H1 (cell line): Measurements from ENCODE around the gene MGME1. TPM values are rescaled to one million over a fixed set of nuclear protein-coding genes. Genes with fewer than 3 reads are reported as not detected.
A peak's percentile ranks its signal among the peaks of the same experiment; 100 is the strongest.

ENCODE experiments used
- CTCF ChIA-PET: fragments of 300-600 bp; sonication (Branson Sonifier 250); formaldehyde crosslinking; loops from one replicate; lab custom pipeline; 2021; ENCODE audit not compliant: partially characterized antibody; lab: Charles Lee
- POLR2A ChIA-PET: fragments of 300-600 bp; sonication (Branson Sonifier 250); formaldehyde crosslinking; loops from one replicate; lab custom pipeline; 2021; ENCODE audit warnings: inconsistent platforms; ENCODE audit not compliant: partially characterized antibody; lab: Charles Lee
- DNase-seq, 2 experiments: peaks; one replicate each; pipeline versions ENCODE4 v3.0.0 to v3.0.0-alpha.2; 2010 to 2022; ENCODE audit warnings: low spot score in 2 of 2, low read depth in 1 of 2, mixed read lengths in 1 of 2
- FAIRE-seq: peaks from 2 replicates; lab custom pipeline; 2011; peaks lifted over from hg19 to GRCh38; lab: Jason Lieb, UNC
- H2AFZ ChIP-seq: 2 replicates; pipeline ENCODE4 v1.8.1; 2012; ENCODE audit warnings: low read length, inconsistent platforms
- H2AK5ac ChIP-seq: 2 replicates; pipeline ENCODE4 v1.6.1; 2013; ENCODE audit warnings: low read depth, low read length
- H2BK120ac ChIP-seq: replicated peaks from 2 replicates; pipeline ENCODE3; 2013; ENCODE audit warnings: low read depth, low read length, inconsistent platforms
- H2BK12ac ChIP-seq: 2 replicates; pipeline ENCODE4 v1.6.1; 2013; ENCODE audit warnings: low read depth, low read length
- H2BK15ac ChIP-seq: 2 replicates; pipeline ENCODE4 v1.6.1; 2013; ENCODE audit warnings: low read length
- H2BK20ac ChIP-seq: 2 replicates; pipeline ENCODE4 v1.6.1; 2013; ENCODE audit warnings: low read length
- H2BK5ac ChIP-seq: 2 replicates; pipeline ENCODE4 v1.6.1; 2013; ENCODE audit warnings: low read depth, low read length
- H3K14ac ChIP-seq: 2 replicates; pipeline ENCODE4 v1.6.1; 2013; ENCODE audit warnings: inconsistent platforms; ENCODE audit not compliant: insufficient read length
- H3K18ac ChIP-seq: 2 replicates; pipeline ENCODE4 v1.6.1; 2013; ENCODE audit warnings: low read length; ENCODE audit errors: extremely low read depth
- H3K23ac ChIP-seq: 2 replicates; pipeline ENCODE4 v1.6.1; 2013; ENCODE audit warnings: inconsistent platforms; ENCODE audit not compliant: insufficient read length
- H3K23me2 ChIP-seq: 2 replicates; pipeline ENCODE4 v1.6.1; 2013; ENCODE audit warnings: low read depth, low read length
- H3K27ac ChIP-seq: 2 replicates; pipeline ENCODE4 v1.6.1; 2011; ENCODE audit warnings: low read depth, low read length, inconsistent platforms
- H3K27me3 ChIP-seq, 4 experiments: replicated peaks in 1 of 4; 1 replicate in 1 of 4; 2 replicates in 3 of 4; pipeline versions ENCODE4 v1.6.1 to v1.8.1; 2011 to 2013; ENCODE audit warnings: low read length in 3 of 4, mild to moderate bottlenecking in 3 of 4, inconsistent platforms in 2 of 4, mixed read lengths in 2 of 4, moderate library complexity in 1 of 4; ENCODE audit not compliant: control insufficient read depth in 3 of 4, insufficient read depth in 3 of 4; ENCODE audit errors: extremely low read depth in 1 of 4
- H3K36me3 ChIP-seq, 4 experiments: 2 replicates each; pipeline versions ENCODE4 v1.6.1 to v1.8.1; 2011 to 2013; ENCODE audit warnings: mild to moderate bottlenecking in 4 of 4, low read length in 3 of 4, moderate library complexity in 2 of 4, control low read depth in 1 of 4, inconsistent platforms in 1 of 4; ENCODE audit not compliant: insufficient read depth in 4 of 4, control insufficient read depth in 2 of 4
- H3K4ac ChIP-seq: replicated peaks from 2 replicates; pipeline ENCODE3; 2013; ENCODE audit warnings: low read length, low read depth, mixed read lengths, inconsistent platforms; ENCODE audit not compliant: insufficient read length
- H3K4me1 ChIP-seq, 4 experiments: replicated peaks in 1 of 4; 1 replicate in 1 of 4; 2 replicates in 3 of 4; pipeline versions ENCODE4 v1.6.1 to v1.8.1; 2011 to 2013; ENCODE audit warnings: low read length in 3 of 4, inconsistent platforms in 2 of 4, mixed read lengths in 1 of 4; ENCODE audit not compliant: insufficient read depth in 4 of 4, control insufficient read depth in 3 of 4
- H3K4me2 ChIP-seq, 2 experiments: 2 replicates each; pipeline versions ENCODE4 v1.6.1 to v1.8.1; 2011 to 2013; ENCODE audit warnings: low read depth in 2 of 2, low read length in 2 of 2, control low read depth in 1 of 2, inconsistent platforms in 1 of 2, mild to moderate bottlenecking in 1 of 2; ENCODE audit not compliant: insufficient read depth in 1 of 2
- H3K4me3 ChIP-seq, 4 experiments: fragments of 200-600, 300-600 bp in 1 of 4; sonication (generic), shearing (Covaris generic), sonication (Bioruptor Twin) in 1 of 4; 2 replicates each; pipeline versions ENCODE4 v1.5.1 to v1.8.1; 2011 to 2016; ENCODE audit warnings: low read length in 4 of 4, low read depth in 3 of 4, control low read depth in 2 of 4, inconsistent platforms in 2 of 4, mild to moderate bottlenecking in 2 of 4, mixed read lengths in 1 of 4, moderate library complexity in 1 of 4; ENCODE audit not compliant: insufficient read depth in 2 of 4; ENCODE audit errors: extremely low read depth in 1 of 4
- H3K56ac ChIP-seq: replicated peaks from 2 replicates; pipeline ENCODE3; 2013; ENCODE audit warnings: low read depth, mild to moderate bottlenecking, mixed read lengths, low read length, inconsistent platforms; ENCODE audit not compliant: insufficient read length
- H3K79me1 ChIP-seq: 2 replicates; pipeline ENCODE4 v1.6.1; 2013; ENCODE audit warnings: low read depth, low read length, control low read depth
- H3K79me2 ChIP-seq, 2 experiments: 2 replicates each; pipeline versions ENCODE4 v1.6.1 to v1.8.1; 2012 to 2013; ENCODE audit warnings: low read length in 2 of 2, mild to moderate bottlenecking in 2 of 2, inconsistent platforms in 1 of 2; ENCODE audit not compliant: insufficient read depth in 2 of 2, control insufficient read depth in 1 of 2
- H3K9ac ChIP-seq, 4 experiments: replicated peaks in 1 of 4; 1 replicate in 1 of 4; 2 replicates in 3 of 4; pipeline versions ENCODE4 v1.6.1 to v1.8.1; 2011 to 2013; ENCODE audit warnings: low read depth in 3 of 4, low read length in 3 of 4, control low read depth in 2 of 4, mild to moderate bottlenecking in 2 of 4, moderate library complexity in 2 of 4, inconsistent platforms in 1 of 4; ENCODE audit errors: extremely low read depth in 1 of 4
- H3K9me3 ChIP-seq, 2 experiments: 2 replicates each; pipeline versions ENCODE4 v1.6.1 to v1.8.1; 2012 to 2013; ENCODE audit warnings: mild to moderate bottlenecking in 2 of 2, moderate library complexity in 2 of 2, control low read depth in 1 of 2, inconsistent platforms in 1 of 2, low read depth in 1 of 2, low read length in 1 of 2, mixed read lengths in 1 of 2; ENCODE audit not compliant: insufficient read depth in 2 of 2
- H4K20me1 ChIP-seq, 2 experiments: replicated peaks in 1 of 2; 2 replicates each; pipeline versions ENCODE3 to v1.8.1; 2011 to 2013; ENCODE audit warnings: inconsistent platforms in 2 of 2, low read length in 2 of 2, mild to moderate bottlenecking in 1 of 2; ENCODE audit not compliant: insufficient read depth in 2 of 2, control insufficient read depth in 1 of 2
- H4K5ac ChIP-seq: 2 replicates; pipeline ENCODE4 v1.6.1; 2013; ENCODE audit warnings: low read length, low read depth, mixed read lengths, inconsistent platforms; ENCODE audit not compliant: insufficient read length
- H4K8ac ChIP-seq: 2 replicates; pipeline ENCODE4 v1.8.0; 2013; ENCODE audit warnings: mild to moderate bottlenecking, moderate library complexity, low read length, inconsistent platforms; ENCODE audit not compliant: insufficient read depth; ENCODE audit errors: extremely low read depth
- H4K91ac ChIP-seq: replicated peaks from 2 replicates; pipeline ENCODE3; 2013; ENCODE audit warnings: low read length, mixed read lengths, inconsistent platforms; ENCODE audit not compliant: insufficient read length
- CHD1 ChIP-seq: IDR thresholded peaks from 2 replicates; pipeline ENCODE4 v1.6.1; 2012; ENCODE audit warnings: low read depth, low read length, improper control_type of control experiment
- KDM5A ChIP-seq: fragments of 200-600 bp; IDR thresholded peaks from 2 replicates; pipeline ENCODE4 v1.7.1; 2012; ENCODE audit warnings: mild to moderate bottlenecking, low read length, inconsistent platforms, mixed read lengths
- MAFK ChIP-seq: IDR thresholded peaks from 2 replicates; pipeline ENCODE4 v1.6.1; 2012; ENCODE audit warnings: low read depth, mild to moderate bottlenecking, improper control_type of control experiment, low read length
- PHF8 ChIP-seq: fragments of 200-600 bp; sonication (generic); conservative IDR thresholded peaks from 2 replicates; pipeline ENCODE4 v1.7.1; 2012; ENCODE audit warnings: low read depth, mild to moderate bottlenecking, inconsistent platforms, low read length, moderate library complexity
- RBBP5 ChIP-seq: IDR thresholded peaks from 2 replicates; pipeline ENCODE4 v1.7.1; 2012; ENCODE audit warnings: low read depth, mild to moderate bottlenecking, inconsistent platforms, low read length, moderate library complexity, borderline replicate concordance
- SIN3A ChIP-seq, 2 experiments: IDR thresholded peaks in 1 of 2; conservative IDR thresholded peaks in 1 of 2; 2 replicates each; pipeline ENCODE4 v1.6.1; 2011 to 2012; ENCODE audit warnings: low read length in 2 of 2, improper control_type of control experiment in 1 of 2, low read depth in 1 of 2, mild to moderate bottlenecking in 1 of 2
- SIX5 ChIP-seq: IDR thresholded peaks from 2 replicates; pipeline ENCODE4 v1.6.1; 2011; ENCODE audit warnings: mild to moderate bottlenecking, low read depth, low read length
- TBP ChIP-seq: IDR thresholded peaks from 2 replicates; pipeline ENCODE4 v1.6.1; 2011; ENCODE audit warnings: low read depth, low read length, improper control_type of control experiment
- ZNF274 ChIP-seq: IDR thresholded peaks from 2 replicates; pipeline ENCODE4 v1.7.0; 2012; ENCODE audit warnings: low read length, borderline replicate concordance; ENCODE audit errors: extremely low read depth
- WGBS, 2 experiments: shearing (Covaris generic) in 1 of 2; methylation state at CpG; one replicate each; pipeline versions ENCODE4 v1.1.6 to v1.1.7; 2013 to 2015; ENCODE audit warnings: low lambda C conversion rate in 2 of 2, mixed read lengths in 2 of 2, inconsistent platforms in 1 of 2, low coverage in 1 of 2, missing lambda C conversion rate in 1 of 2; ENCODE audit not compliant: insufficient replicate concordance in 2 of 2, insufficient coverage in 1 of 2, insufficient read length in 1 of 2; ENCODE audit errors: extremely low coverage in 1 of 2, missing lambda C conversion rate in 1 of 2; 5-methylcytosine and 5-hydroxymethylcytosine counted together
- polyA plus RNA-seq, 7 experiments: library from polyadenylated mRNA; depleted of rRNA in 3 of 7; stranded (reverse) in 5 of 7; unstranded in 2 of 7; fragments of >200 nt in 5 of 7; fragments of 200-250 nt in 2 of 7; gene quantifications; 1 replicate in 5 of 7; 2 replicates in 1 of 7; 4 replicates in 1 of 7; pipeline versions ENCODE4 v1.2.1 to v1.2.3, GENCODE V29; 2011 to 2013; ENCODE audit warnings: missing spikeins in 2 of 7, mixed read lengths in 2 of 7
- total RNA-seq: library from RNA; stranded (reverse); fragmentation: NEBNext Ultra II Directional; extraction: Animal tissue kit (Norgen Biotek cat#: 25700); gene quantifications from 2 replicates; pipeline ENCODE4 v1.2.1, GENCODE V29; 2021
- TF ChIP-seq, protein P1 (sequence below): IDR thresholded peaks from 2 replicates; pipeline ENCODE4 v1.6.1; 2011; ENCODE audit warnings: low read length, improper control_type of control experiment

Gene MGME1
- total and polyA plus RNA-seq, 2 of the 8 experiments (the other 6 are each of a cell fraction or from before 2014, with no cell fraction given), result 27.7 to 59.0 TPM

DNA sequence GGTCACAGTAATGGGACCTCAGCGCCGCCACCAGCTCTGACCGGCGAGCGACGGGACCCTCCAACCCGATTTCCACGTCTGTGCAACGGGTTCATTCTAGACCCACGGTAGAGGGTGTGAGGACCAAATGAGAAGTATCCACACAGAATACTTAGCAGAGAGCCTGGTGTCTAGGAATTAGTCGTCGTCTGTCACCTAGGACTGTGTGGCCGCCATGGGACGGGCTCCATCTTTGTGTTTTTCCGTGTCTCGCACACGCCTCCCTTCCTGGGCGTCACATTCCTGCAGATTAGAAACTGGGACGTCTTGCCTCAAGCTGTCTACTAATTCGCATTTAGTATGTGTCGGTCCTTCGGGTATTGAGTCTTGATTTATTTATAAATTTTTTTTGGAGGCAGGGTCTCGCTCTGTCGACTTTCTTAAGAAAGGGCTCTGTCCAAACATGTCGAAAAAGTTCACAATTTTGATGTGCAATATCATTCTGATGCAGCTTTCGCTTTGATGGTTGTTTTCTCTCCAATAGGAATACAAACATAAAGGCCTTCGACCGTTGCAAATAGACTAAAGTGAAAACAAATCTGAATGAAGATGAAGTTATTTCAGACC lies 563 bp downstream of the MGME1 start:
- DNase-seq (no peak), FAIRE-seq (no peak)
- Histone ChIP-seq H2BK12ac (peak overlapping the region; percentile 94; the same call in 1 of the 2 replicates), H3K27me3 (no peaks in the 10 kb centered on the region), H3K9me3 (no peaks in the 10 kb centered on the region), H2BK5ac (peak overlapping the region; percentile 100), H2AK5ac (peak overlapping the region; percentile 65; the same call in 1 of the 2 replicates), H3K36me3 (peaks cover 0 to 38% (median 0%) of the 10 kb centered on the region in 4 experiments; a peak in 2 of 8 replicates), H3K4ac (peak overlapping the region; percentile 19), H3K4me1 (peaks cover 4 to 13% (median 9%) of the 10 kb centered on the region in 4 experiments; a peak in 5 of 7 replicates), H3K56ac (peak overlapping the region; percentile 98), H2BK120ac (peak overlapping the region; percentile 96), H4K5ac (peak overlapping the region; percentile 95), H4K91ac (peak overlapping the region; percentile 97), H2BK15ac (peak overlapping the region; percentile 9; the same call in 1 of the 2 replicates), H3K14ac (peak overlapping the region; percentile 48), H2AFZ (peak overlapping the region; percentile 20; the same call in 1 of the 2 replicates), H3K4me2 (peak overlapping the region; percentile 87 to 98), H3K79me1 (0 out of 2 replicates have a peak, but pooled peaks cover 3% of the 10 kb centered on the region), H2BK20ac (no peak overlapping the region), H3K27ac (peak overlapping the region; percentile 100), H3K79me2 (peaks cover 68 to 97% of the 10 kb centered on the region in 2 experiments), H3K18ac (peak overlapping the region; percentile 93), H4K20me1 (peaks cover 22 to 25% of the 10 kb centered on the region in 2 experiments), H3K23ac (no peak overlapping the region), H3K4me3 (peak overlapping the region; percentile 77 to 99 (median 91)), H3K9ac (peak overlapping the region; percentile 84 to 100 (median 99)), H3K23me2 (peaks cover 14% of the 10 kb centered on the region), H4K8ac (peak overlapping the region; percentile 100; the same call in 1 of the 2 replicates)
- 1% methylated on average over 28 of the region's 28 CpGs; no CpG with 5 or more reads in 1 of the 2 experiments for WGBS, 2 experiments
- ChIA-PET CTCF (interaction anchor here (0.9 kb wide), 2 partner anchors 13 to 14 kb away, joined by 3 to 4 read pairs; no protein-coding TSS in a partner anchor), POLR2A (interaction anchor here (0.5 to 20.7 kb wide), 18 partner anchors 13 to 399 kb away, joined by 3 to 424 read pairs (median 5); partner anchors contain the start of genes DSTN, OVOL2, RRBP1 and ZNF133)
- no peak for TF ChIP-seq MAFK
- TF ChIP-seq PHF8, result peak; percentile 36
- TF ChIP-seq, protein P1, sequence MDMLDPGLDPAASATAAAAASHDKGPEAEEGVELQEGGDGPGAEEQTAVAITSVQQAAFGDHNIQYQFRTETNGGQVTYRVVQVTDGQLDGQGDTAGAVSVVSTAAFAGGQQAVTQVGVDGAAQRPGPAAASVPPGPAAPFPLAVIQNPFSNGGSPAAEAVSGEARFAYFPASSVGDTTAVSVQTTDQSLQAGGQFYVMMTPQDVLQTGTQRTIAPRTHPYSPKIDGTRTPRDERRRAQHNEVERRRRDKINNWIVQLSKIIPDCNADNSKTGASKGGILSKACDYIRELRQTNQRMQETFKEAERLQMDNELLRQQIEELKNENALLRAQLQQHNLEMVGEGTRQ, result no peak
- peak; percentile 68; the same call in 1 of the 2 replicates for TF ChIP-seq CHD1
- no peak for TF ChIP-seq TBP
- no peak for TF ChIP-seq SIX5
- TF ChIP-seq ZNF274, result no peak
- TF ChIP-seq RBBP5, result peak; percentile 77; the same call in 1 of the 2 replicates
- TF ChIP-seq KDM5A, result no peak
- peak; percentile 4 to 82; a peak in 2 of 4 replicates for TF ChIP-seq SIN3A (conservative IDR thresholded peaks at IDR 0.05 in 1 of 2, IDR thresholded peaks at IDR 0.05 in 1 of 2; ENCODE audit: low read depth in 1 of 2, low read length in 2 of 2)
